ENCODE results near the gene KRTAP5-3.

DNA sequence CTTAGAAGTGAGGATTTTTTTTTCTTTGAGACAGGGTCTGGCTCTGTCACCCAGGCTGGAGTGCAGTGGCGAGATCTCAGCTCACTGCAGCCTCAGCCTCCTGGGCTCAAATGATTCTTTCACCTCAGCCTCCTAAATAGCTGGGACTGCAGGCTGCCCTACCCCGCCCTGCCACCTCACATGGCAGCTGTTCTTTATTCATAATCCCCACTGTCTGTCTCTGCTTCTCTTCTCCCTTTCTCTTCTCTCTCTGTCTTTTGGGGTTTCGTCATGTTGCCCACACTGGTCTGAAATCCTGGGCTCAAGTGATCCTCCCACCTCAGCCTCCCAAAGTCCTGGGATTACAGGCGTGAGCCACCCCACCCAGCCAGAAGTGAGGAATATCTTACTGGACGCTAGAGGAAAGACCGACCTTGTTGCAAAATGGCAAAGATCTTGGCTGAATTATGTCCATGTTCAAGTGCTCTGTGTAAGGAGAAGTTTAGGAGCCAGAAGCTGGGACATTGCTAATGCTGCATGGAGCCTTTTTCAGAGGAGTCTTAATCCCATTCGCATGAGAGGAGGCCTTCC is 43.2 kb upstream of the KRTAP5-3 start:
- TF ChIP-seq ZNF169 (tag by site-specific recombination; IDR thresholded peaks at IDR 0.05) (no peak), ZNF24 (tag by site-specific recombination; IDR thresholded peaks at IDR 0.05) (no peak), ZNF580 (tag by site-specific recombination; IDR thresholded peaks at IDR 0.05) (no peak), SP2 (tag by site-specific recombination; IDR thresholded peaks at IDR 0.05) (no peak), ZBTB7A (tag by site-specific recombination; IDR thresholded peaks at IDR 0.05; ENCODE audit: low read depth) (no peak)

All from HEK293 (cell line).